H7 (cell line): Measurements from ENCODE around the gene UCKL1. TPM values are rescaled to one million over a fixed set of nuclear protein-coding genes. Genes with fewer than 3 reads are reported as not detected.
"Not testable (repeated sequence)": the region's sequence is repeated elsewhere in the genome, so short reads cannot be mapped to it uniquely, and the experiment has no call there.

Experiments used
- DNase-seq: peaks from one replicate; pipeline ENCODE4 v3.0.0; 2012
- H3K27me3 ChIP-seq: 2 replicates; pipeline ENCODE4 v1.6.0; 2011; ENCODE audit warnings: mild to moderate bottlenecking, low read length; ENCODE audit not compliant: control insufficient read depth, insufficient read depth
- H3K36me3 ChIP-seq: replicated peaks from 2 replicates; pipeline ENCODE4 v1.5.1; 2011; ENCODE audit warnings: low read length; ENCODE audit not compliant: control insufficient read depth, insufficient read depth
- H3K4me3 ChIP-seq: 2 replicates; pipeline ENCODE4 v1.5.1; 2011; ENCODE audit warnings: low read depth, mild to moderate bottlenecking, control low read depth, low read length, moderate library complexity; ENCODE audit not compliant: insufficient read depth
- total RNA-seq: library from RNA; depleted of rRNA; stranded (reverse); fragments of >200 nt; shearing (Covaris generic); gene quantifications from 2 replicates; pipeline ENCODE4 v1.2.3, GENCODE V29; 2014

The UCKL1 gene
- total RNA-seq, 1 experiment from 2014 or later = 21.8 TPM

GRCh38 chr20:63933646-63934045 is 22.6 kb downstream of the UCKL1 start:
- no peaks in the 10 kb centered on the region for H3K27me3 ChIP-seq
- no peak for DNase-seq
- peaks cover 8% of the 10 kb centered on the region for H3K36me3 ChIP-seq
- no peak overlapping the region for H3K4me3 ChIP-seq

GRCh38 chr20:63932606-63933160 is 23.5 kb downstream of the UCKL1 start:
- DNase-seq = peak; percentile 39

GRCh38 chr20:63931735-63932134 is 24.5 kb downstream of the UCKL1 start:
- Histone ChIP-seq H3K36me3 (peaks cover 11% of the 10 kb centered on the region), H3K27me3 (no peaks in the 10 kb centered on the region), H3K4me3 (no peak overlapping the region)
- DNase-seq = peak; percentile 40

More at GRCh38 chr20:63932606-63933160, 23.5 kb downstream of the UCKL1 start:
- no peaks in the 10 kb centered on the region for H3K27me3 ChIP-seq
- H3K4me3 ChIP-seq = no peak overlapping the region
- H3K36me3 ChIP-seq = peaks cover 11% of the 10 kb centered on the region

- H3K36me3 ChIP-seq = peaks cover 11% of the 10 kb centered on the region
- H3K27me3 ChIP-seq = no peaks in the 10 kb centered on the region
- H3K4me3 ChIP-seq = no peak overlapping the region
- peak; percentile 49 for DNase-seq
These were observed 25.2 kb downstream of the UCKL1 start for GRCh38 chr20:63930971-63931553.

- not testable (repeated sequence) for DNase-seq, H3K4me3 ChIP-seq, H3K27me3 ChIP-seq
- H3K36me3 ChIP-seq = peaks cover 11% of the 10 kb centered on the region
These were observed 26.7 kb downstream of the UCKL1 start for GRCh38 chr20:63929473-63929883.

- no peaks in the 10 kb centered on the region for H3K27me3 ChIP-seq
- peaks cover 11% of the 10 kb centered on the region for H3K36me3 ChIP-seq
- H3K4me3 ChIP-seq = no peak overlapping the region
These were observed 27.1 kb downstream of the UCKL1 start for GRCh38 chr20:63929071-63929470.

GRCh38 chr20:63926298-63926697 is 29.9 kb downstream of the UCKL1 start:
- H3K4me3 ChIP-seq = no peak overlapping the region
- no peaks in the 10 kb centered on the region for H3K27me3 ChIP-seq
- DNase-seq = no peak
- H3K36me3 ChIP-seq = peaks cover 11% of the 10 kb centered on the region

More at GRCh38 chr20:63929071-63929470, 27.1 kb downstream of the UCKL1 start:
- peak; percentile 40 for DNase-seq

GRCh38 chr20:63924241-63924640 is 32.0 kb downstream of the UCKL1 start:
- H3K36me3 ChIP-seq = peaks cover 4% of the 10 kb centered on the region
- no peak overlapping the region for H3K4me3 ChIP-seq
- H3K27me3 ChIP-seq = no peaks in the 10 kb centered on the region
- no peak for DNase-seq

- Histone ChIP-seq H3K36me3 (peaks cover 3% of the 10 kb centered on the region), H3K27me3 (no peaks in the 10 kb centered on the region), H3K4me3 (no peak overlapping the region)
- DNase-seq = no peak
These were observed 32.6 kb downstream of the UCKL1 start for GRCh38 chr20:63923651-63924050.

- Histone ChIP-seq H3K27me3 (no peaks in the 10 kb centered on the region), H3K36me3 (no peaks in the 10 kb centered on the region; the same call in 1 of the 2 replicates), H3K4me3 (no peak overlapping the region)
- peak; percentile 36 for DNase-seq
These were observed 36.0 kb downstream of the UCKL1 start for GRCh38 chr20:63920226-63920625.

- H3K36me3 ChIP-seq = no peaks in the 10 kb centered on the region; the same call in 1 of the 2 replicates
- no peaks in the 10 kb centered on the region for H3K27me3 ChIP-seq
- H3K4me3 ChIP-seq = no peak overlapping the region
- DNase-seq = no peak
These were observed 37.1 kb downstream of the UCKL1 start for GRCh38 chr20:63919130-63919529.

GRCh38 chr20:63917811-63918210 is 38.4 kb downstream of the UCKL1 start:
- no peak overlapping the region for H3K4me3 ChIP-seq
- no peak for DNase-seq
- no peaks in the 10 kb centered on the region; the same call in 1 of the 2 replicates for H3K36me3 ChIP-seq
- H3K27me3 ChIP-seq = no peaks in the 10 kb centered on the region

- H3K27me3 ChIP-seq, H3K4me3 ChIP-seq, H3K36me3 ChIP-seq, DNase-seq: not testable (repeated sequence)
These were observed 39.8 kb downstream of the UCKL1 start for GRCh38 chr20:63916371-63916939.

GRCh38 chr20:63915471-63915870 is 40.7 kb downstream of the UCKL1 start:
- Histone ChIP-seq H3K27me3 (no peaks in the 10 kb centered on the region), H3K36me3 (no peaks in the 10 kb centered on the region; the same call in 1 of the 2 replicates), H3K4me3 (no peak overlapping the region)
- no peak for DNase-seq

- no peak for DNase-seq
- Histone ChIP-seq H3K36me3 (no peaks in the 10 kb centered on the region; the same call in 1 of the 2 replicates), H3K4me3 (no peak overlapping the region), H3K27me3 (no peaks in the 10 kb centered on the region)
These were observed 42.4 kb downstream of the UCKL1 start for GRCh38 chr20:63913768-63914167.
